Activated CD4-positive, alpha-beta T cell treated with anti-CD3 and anti-CD28 coated beads, Interleukin-2, amount 50 U/mL, for 16 hours (primary cell): ENCODE results near the gene SCUBE2.

Source experiments
- DNase-seq: peaks from one replicate; pipeline ENCODE4 v3.0.0-alpha.2; 2020

Gene SCUBE2

GRCh38 chr11:9091044-9091922, at the start of gene SCUBE2:
SCUBE2 (minus strand) TSS chr11:9091599; CDS start chr11:9091528, 71 bp downstream.
- no peak for DNase-seq

GRCh38 chr11:9141186-9141585, 49.8 kb upstream of the SCUBE2 start:
- no peak for DNase-seq

GRCh38 chr11:9139628-9140357, 48.4 kb upstream of the SCUBE2 start:
- no peak for DNase-seq

- peak; percentile 56 for DNase-seq
Measured at GRCh38 chr11:9138612-9139579, 47.5 kb upstream of the SCUBE2 start.

GRCh38 chr11:9138133-9138453, 46.7 kb upstream of the SCUBE2 start:
- no peak for DNase-seq

GRCh38 chr11:9137293-9138132, 46.1 kb upstream of the SCUBE2 start:
- DNase-seq = peak; percentile 77

- DNase-seq = peak; percentile 48
Measured at GRCh38 chr11:9136741-9137140, 45.3 kb upstream of the SCUBE2 start.

GRCh38 chr11:9133956-9134355, 42.6 kb upstream of the SCUBE2 start:
- DNase-seq = no peak

- DNase-seq = no peak
Measured at GRCh38 chr11:9132203-9132878, 40.9 kb upstream of the SCUBE2 start.

GRCh38 chr11:9130297-9130696, 38.9 kb upstream of the SCUBE2 start:
- DNase-seq = no peak

- peak; percentile 20 for DNase-seq
Measured at GRCh38 chr11:9126636-9127035, 35.2 kb upstream of the SCUBE2 start.

- no peak for DNase-seq
Measured at GRCh38 chr11:9125185-9125886, 33.9 kb upstream of the SCUBE2 start.

- no peak for DNase-seq
Measured at GRCh38 chr11:9123595-9124304, 32.4 kb upstream of the SCUBE2 start.

GRCh38 chr11:9121469-9121796, 30.0 kb upstream of the SCUBE2 start:
- no peak for DNase-seq

GRCh38 chr11:9120664-9121468, 29.5 kb upstream of the SCUBE2 start:
- DNase-seq = no peak

- no peak for DNase-seq
Measured at GRCh38 chr11:9118277-9118676, 26.9 kb upstream of the SCUBE2 start.

GRCh38 chr11:9112075-9112474, 20.7 kb upstream of the SCUBE2 start:
- no peak for DNase-seq

GRCh38 chr11:9109858-9110731, 18.7 kb upstream of the SCUBE2 start:
- DNase-seq = no peak
